ENCODE results near the gene IDE.

- TF ChIP-seq CTCF (IDR thresholded peaks at IDR 0.05) (no peak), EP300 (IDR thresholded peaks at IDR 0.05) (no peak)
Observed at GRCh38 chr10:92506336-92506735, 67.6 kb downstream of the IDE start.

Measured in upper lobe of left lung (tissue), 4 donors.